Neural progenitor cell (in vitro differentiated cells): Measurements from ENCODE around the gene PTOV1. TPM values are rescaled to one million over a fixed set of nuclear protein-coding genes. Genes with fewer than 3 reads are reported as not detected.

Source experiments
- DNase-seq: peaks from one replicate; pipeline ENCODE4 v3.0.0-alpha.2; 2016; ENCODE audit warnings: low spot score
- H2AFZ ChIP-seq: fragments of 200-600 bp; sonication (generic); replicated peaks from 2 replicates; pipeline ENCODE4 v1.6.1; 2016; ENCODE audit warnings: antibody characterized with exemption
- H3F3A ChIP-seq: fragments of 200-600 bp; sonication (generic); 2 replicates; pipeline ENCODE4 v1.6.1; 2016; ENCODE audit warnings: antibody characterized with exemption, low read depth
- H3K27ac ChIP-seq: fragments of 200-600 bp; sonication (generic); 2 replicates; pipeline ENCODE4 v1.5.1; 2016; ENCODE audit warnings: mild to moderate bottlenecking
- H3K27me3 ChIP-seq: fragments of 200-600 bp; sonication (generic); 2 replicates; pipeline ENCODE4 v1.6.1; 2016; ENCODE audit warnings: mild to moderate bottlenecking, moderate library complexity
- H3K36me3 ChIP-seq: fragments of 200-600 bp; sonication (generic); 2 replicates; pipeline ENCODE4 v1.5.1; 2016
- H3K4me1 ChIP-seq: fragments of 200-600 bp; sonication (generic); 2 replicates; pipeline ENCODE4 v1.6.1; 2016; ENCODE audit warnings: mixed run types
- H3K4me2 ChIP-seq: fragments of 200-600 bp; sonication (generic); 2 replicates; pipeline ENCODE4 v1.6.1; 2016
- H3K4me3 ChIP-seq: fragments of 200-600 bp; sonication (generic); 2 replicates; pipeline ENCODE4 v1.5.1; 2016
- H3K79me2 ChIP-seq: fragments of 200-600 bp; sonication (generic); 2 replicates; pipeline ENCODE4 v1.6.1; 2016; ENCODE audit warnings: low read depth
- H3K9ac ChIP-seq: fragments of 200-600 bp; sonication (generic); 2 replicates; pipeline ENCODE4 v1.6.1; 2016
- H3K9me3 ChIP-seq: fragments of 200-600 bp; sonication (generic); 2 replicates; pipeline ENCODE4 v1.5.1; 2016; ENCODE audit warnings: low read depth
- H4K20me1 ChIP-seq: fragments of 200-600 bp; sonication (generic); 2 replicates; pipeline ENCODE4 v1.6.1; 2016; ENCODE audit warnings: low read depth
- H3K27ac Mint-ChIP-seq: 3 replicates; pipeline ENCODE4 v1.8.0; 2021; ENCODE audit warnings: mixed read lengths
- H3K27me3 Mint-ChIP-seq: 2 replicates; pipeline ENCODE4 v1.8.0; 2022; ENCODE audit warnings: low read depth, mild to moderate bottlenecking, inconsistent platforms, moderate library complexity, mixed read lengths; ENCODE audit not compliant: insufficient read depth
- H3K36me3 Mint-ChIP-seq: 3 replicates; pipeline ENCODE4 v1.8.0; 2021; ENCODE audit warnings: mixed read lengths
- H3K4me1 Mint-ChIP-seq: 3 replicates; pipeline ENCODE4 v1.8.0; 2021; ENCODE audit warnings: mixed read lengths
- H3K4me3 Mint-ChIP-seq: 3 replicates; pipeline ENCODE4 v1.8.0; 2021; ENCODE audit warnings: mild to moderate bottlenecking, moderate library complexity, mixed read lengths
- H3K9me3 Mint-ChIP-seq: 3 replicates; pipeline ENCODE4 v1.8.0; 2020; ENCODE audit warnings: mixed read lengths
- CTCF ChIP-seq: fragments of 200-600 bp; sonication (generic); IDR thresholded peaks from 2 replicates; pipeline ENCODE4 v1.5.1; 2017; ENCODE audit warnings: antibody characterized with exemption, mild to moderate bottlenecking
- EZH2 ChIP-seq: fragments of 200-600 bp; sonication (generic); IDR thresholded peaks from 2 replicates; pipeline ENCODE4 v1.6.1; 2017; ENCODE audit warnings: antibody characterized with exemption, mild to moderate bottlenecking, moderate library complexity
- EZH2phosphoT487 ChIP-seq: fragments of 200-600 bp; sonication (generic); IDR thresholded peaks from 2 replicates; pipeline ENCODE4 v1.6.1; 2017; ENCODE audit warnings: antibody characterized with exemption
- total RNA-seq: library from RNA; depleted of rRNA; stranded (reverse); fragments of >200 nt; gene quantifications from 2 replicates; pipeline ENCODE4 v1.2.3, GENCODE V29; 2015; ENCODE audit warnings: low replicate concordance

The PTOV1 gene
- total RNA-seq, 1 donor from 2014 or later, result 63.5 TPM

GRCh38 chr19:49873129-49873521, 22.2 kb downstream of the PTOV1 start:
- no peaks in the 10 kb centered on the region for H3K36me3 ChIP-seq
- Mint-ChIP-seq H3K4me3 (peak overlapping the region; percentile 48), H3K9me3 (no peaks in the 10 kb centered on the region), H3K27ac (no peak overlapping the region), H3K4me1 (peaks cover 25% of the 10 kb centered on the region), H3K36me3 (no peaks in the 10 kb centered on the region), H3K27me3 (no peaks in the 10 kb centered on the region)
- no peaks in the 10 kb centered on the region for H4K20me1 ChIP-seq
- H3K9ac ChIP-seq, result no peak overlapping the region
- H3K4me1 ChIP-seq, result peaks cover 17% of the 10 kb centered on the region
- H3K9me3 ChIP-seq, result no peaks in the 10 kb centered on the region
- DNase-seq, result no peak
- peaks cover 23% of the 10 kb centered on the region for H3K79me2 ChIP-seq
- H2AFZ ChIP-seq, result no peak overlapping the region
- H3K27ac ChIP-seq, result no peak overlapping the region
- no peaks in the 10 kb centered on the region for H3K27me3 ChIP-seq
- H3K4me3 ChIP-seq, result no peak overlapping the region
- H3K4me2 ChIP-seq, result no peak overlapping the region
- no peak for TF ChIP-seq EZH2phosphoT487
- no peak for TF ChIP-seq CTCF
- no peak for TF ChIP-seq EZH2
- peaks cover 28% of the 10 kb centered on the region for H3F3A ChIP-seq

GRCh38 chr19:49873834-49874233, 22.9 kb downstream of the PTOV1 start:
- no peaks in the 10 kb centered on the region for H3K27me3 Mint-ChIP-seq
- H3K36me3 ChIP-seq, result no peaks in the 10 kb centered on the region
- peaks cover 5% of the 10 kb centered on the region for H4K20me1 ChIP-seq
- H2AFZ ChIP-seq, result no peak overlapping the region
- peaks cover 21% of the 10 kb centered on the region for H3F3A ChIP-seq
- no peak overlapping the region for H3K27ac Mint-ChIP-seq
- H3K4me1 ChIP-seq, result peaks cover 18% of the 10 kb centered on the region
- H3K4me3 Mint-ChIP-seq, result peak overlapping the region; percentile 74
- H3K4me2 ChIP-seq, result no peak overlapping the region
- H3K27me3 ChIP-seq, result no peaks in the 10 kb centered on the region
- peaks cover 25% of the 10 kb centered on the region for H3K4me1 Mint-ChIP-seq
- H3K9me3 Mint-ChIP-seq, result no peaks in the 10 kb centered on the region
- no peak for DNase-seq
- no peak overlapping the region for H3K27ac ChIP-seq
- TF ChIP-seq EZH2, result no peak
- TF ChIP-seq CTCF, result no peak
- no peak for TF ChIP-seq EZH2phosphoT487
- no peak overlapping the region for H3K4me3 ChIP-seq
- H3K9ac ChIP-seq, result no peak overlapping the region
- H3K79me2 ChIP-seq, result peaks cover 28% of the 10 kb centered on the region
- H3K36me3 Mint-ChIP-seq, result peaks cover under 1% of the 10 kb centered on the region
- H3K9me3 ChIP-seq, result no peaks in the 10 kb centered on the region

DNA sequence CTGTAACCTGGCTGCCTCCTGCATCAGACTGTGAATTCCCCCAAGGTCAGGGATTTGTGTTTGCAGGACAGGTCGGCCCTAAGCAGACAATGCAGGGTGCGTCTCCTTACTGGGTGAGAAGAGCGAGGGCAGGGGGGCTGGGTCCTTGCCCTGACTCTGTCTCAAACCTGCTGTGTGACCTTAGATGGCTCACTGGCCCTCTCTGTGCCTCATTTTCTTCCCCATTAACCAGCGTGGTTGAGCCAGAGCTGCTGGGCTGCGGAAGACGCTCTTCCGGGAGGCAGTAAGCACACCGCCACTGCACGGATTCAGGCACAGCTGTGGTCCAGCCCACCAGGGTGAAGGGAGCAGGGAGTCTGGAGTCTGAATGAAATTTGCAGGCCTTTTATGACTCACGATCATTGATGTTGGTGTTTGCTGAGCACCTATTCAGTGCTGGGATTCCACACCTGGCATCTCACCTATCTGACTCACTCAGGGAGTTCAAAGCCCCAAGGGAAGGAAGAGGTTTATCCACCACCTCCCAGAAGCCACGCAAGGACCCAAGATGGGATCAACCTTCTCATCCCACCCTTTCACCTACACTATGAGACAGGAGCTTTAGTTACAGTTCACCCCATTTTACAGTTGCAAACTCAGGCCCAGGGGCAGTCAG, 23.7 kb downstream of the PTOV1 start:
- Mint-ChIP-seq H3K27ac (peak overlapping the region; percentile 91), H3K9me3 (no peaks in the 10 kb centered on the region), H3K36me3 (peaks cover 5% of the 10 kb centered on the region), H3K27me3 (peaks cover 2% of the 10 kb centered on the region), H3K4me3 (peak overlapping the region; percentile 74), H3K4me1 (peaks cover 31% of the 10 kb centered on the region)
- Histone ChIP-seq H2AFZ (no peak overlapping the region), H3F3A (peaks cover 17% of the 10 kb centered on the region), H3K79me2 (peaks cover 36% of the 10 kb centered on the region), H3K27ac (no peak overlapping the region), H3K4me3 (no peak overlapping the region), H3K4me1 (peaks cover 17% of the 10 kb centered on the region), H3K9me3 (no peaks in the 10 kb centered on the region), H3K36me3 (no peaks in the 10 kb centered on the region), H3K4me2 (peak overlapping the region; percentile 83), H3K27me3 (no peaks in the 10 kb centered on the region), H3K9ac (no peak overlapping the region), H4K20me1 (peaks cover 12% of the 10 kb centered on the region)
- TF ChIP-seq EZH2phosphoT487, result no peak
- no peak for TF ChIP-seq EZH2
- no peak for TF ChIP-seq CTCF
- DNase-seq, result no peak
